ENCODE results near the gene ACER2. TPM values are rescaled to one million over a fixed set of nuclear protein-coding genes. Genes with fewer than 3 reads are reported as not detected.
"Not testable (repeated sequence)": the region's sequence is repeated elsewhere in the genome, so short reads cannot be mapped to it uniquely, and the experiment has no call there.

The ACER2 gene
- total RNA-seq, 3 donors from 2014 or later (not counting 1 experiment from before 2014, with no cell fraction given): 0.61 to 1.3 (median 1.2) TPM

GRCh38 chr9:19432473-19432872 is 23.7 kb downstream of the ACER2 start:
- no peaks in the 10 kb centered on the region for H3K27me3 Mint-ChIP-seq (ENCODE audit: low read depth in 2 of 2)
- DNase-seq (no peak), ATAC-seq (no peak)
- H3K27me3 ChIP-seq (ENCODE audit: control insufficient read depth, insufficient read depth, low read length): no peaks in the 10 kb centered on the region
- no peaks in the 10 kb centered on the region for H3K36me3 Mint-ChIP-seq
- no peak overlapping the region for H3K4me3 Mint-ChIP-seq
- no peaks in the 10 kb centered on the region for H3K4me1 Mint-ChIP-seq
- no peak overlapping the region for H3K27ac ChIP-seq (ENCODE audit: low read length)
- no peak overlapping the region for H3K4me3 ChIP-seq (ENCODE audit: low read length)
- no peaks in the 10 kb centered on the region for H3K4me1 ChIP-seq (ENCODE audit: control insufficient read depth, insufficient read depth, low read length)
- no peaks in the 10 kb centered on the region for H3K36me3 ChIP-seq (ENCODE audit: control insufficient read depth, insufficient read depth, low read length)
- no peaks in the 10 kb centered on the region for H3K9me3 ChIP-seq (ENCODE audit: control insufficient read depth, insufficient read depth, low read length)
- intact Hi-C loops (cut with micrococcal nuclease): no loop called here
- TF ChIP-seq CTCF (IDR thresholded peaks at IDR 0.05): no peak
- H3K27ac Mint-ChIP-seq: no peak overlapping the region
- no peaks in the 10 kb centered on the region for H3K9me3 Mint-ChIP-seq

- WGBS (ENCODE audit: insufficient coverage): 100% methylated on average over 10 of the region's 35 CpGs
- H3K4me3 Mint-ChIP-seq; ATAC-seq; H3K36me3 Mint-ChIP-seq; H3K4me1 Mint-ChIP-seq; H3K4me1 ChIP-seq (ENCODE audit: control insufficient read depth, insufficient read depth, low read length); DNase-seq; H3K9me3 Mint-ChIP-seq; intact Hi-C loops (cut with micrococcal nuclease); H3K27ac ChIP-seq (ENCODE audit: low read length); H3K27me3 Mint-ChIP-seq (ENCODE audit: low read depth in 2 of 2); H3K27me3 ChIP-seq (ENCODE audit: control insufficient read depth, insufficient read depth, low read length); H3K27ac Mint-ChIP-seq; H3K36me3 ChIP-seq (ENCODE audit: control insufficient read depth, insufficient read depth, low read length); H3K9me3 ChIP-seq (ENCODE audit: control insufficient read depth, insufficient read depth, low read length); H3K4me3 ChIP-seq (ENCODE audit: low read length): not testable (repeated sequence)
Observed at GRCh38 chr9:19433729-19434128, 24.9 kb downstream of the ACER2 start.

- H3K36me3 Mint-ChIP-seq: no peaks in the 10 kb centered on the region
- TF ChIP-seq CTCF (IDR thresholded peaks at IDR 0.05): no peak
- ATAC-seq: no peak
Observed at GRCh38 chr9:19440376-19440775, 31.6 kb downstream of the ACER2 start.

GRCh38 chr9:19440823-19441580 is 32.2 kb downstream of the ACER2 start:
- Mint-ChIP-seq H3K9me3 (no peaks in the 10 kb centered on the region), H3K4me1 (peaks cover 6 to 9% of the 10 kb centered on the region in 2 donors), H3K27ac (peak overlapping the region in 1 of 2 donors; percentile 87), H3K27me3 (ENCODE audit: low read depth in 2 of 2) (no peaks in the 10 kb centered on the region), H3K36me3 (no peaks in the 10 kb centered on the region), H3K4me3 (no peak overlapping the region)
- Histone ChIP-seq H3K4me1 (ENCODE audit: control insufficient read depth, insufficient read depth, low read length) (peaks cover 5% of the 10 kb centered on the region), H3K4me3 (ENCODE audit: low read length) (no peak overlapping the region), H3K9me3 (ENCODE audit: control insufficient read depth, insufficient read depth, low read length) (no peaks in the 10 kb centered on the region), H3K27ac (ENCODE audit: low read length) (no peak overlapping the region), H3K27me3 (ENCODE audit: control insufficient read depth, insufficient read depth, low read length) (no peaks in the 10 kb centered on the region), H3K36me3 (ENCODE audit: control insufficient read depth, insufficient read depth, low read length) (no peaks in the 10 kb centered on the region)
- intact Hi-C loops (cut with micrococcal nuclease): no loop called here
- ATAC-seq (peak in 1 of 3 donors; percentile 8), DNase-seq (no peak)
- 96% methylated on average over 5 of the region's 5 CpGs for WGBS (ENCODE audit: insufficient coverage)
- TF ChIP-seq CTCF (IDR thresholded peaks at IDR 0.05): no peak

More at GRCh38 chr9:19440376-19440775, 31.6 kb downstream of the ACER2 start:
- no peak overlapping the region for H3K4me3 Mint-ChIP-seq
- no peaks in the 10 kb centered on the region for H3K9me3 Mint-ChIP-seq
- peaks cover 6 to 9% of the 10 kb centered on the region in 2 donors for H3K4me1 Mint-ChIP-seq
- intact Hi-C loops (cut with micrococcal nuclease): no loop called here
- Histone ChIP-seq H3K27ac (ENCODE audit: low read length) (no peak overlapping the region), H3K9me3 (ENCODE audit: control insufficient read depth, insufficient read depth, low read length) (no peaks in the 10 kb centered on the region), H3K4me3 (ENCODE audit: low read length) (no peak overlapping the region), H3K4me1 (ENCODE audit: control insufficient read depth, insufficient read depth, low read length) (peaks cover 5% of the 10 kb centered on the region), H3K36me3 (ENCODE audit: control insufficient read depth, insufficient read depth, low read length) (no peaks in the 10 kb centered on the region), H3K27me3 (ENCODE audit: control insufficient read depth, insufficient read depth, low read length) (no peaks in the 10 kb centered on the region)
- 91% methylated on average over 1 of the region's 1 CpG for WGBS (ENCODE audit: insufficient coverage)
- H3K27me3 Mint-ChIP-seq (ENCODE audit: low read depth in 2 of 2): no peaks in the 10 kb centered on the region
- H3K27ac Mint-ChIP-seq: no peak overlapping the region
- no peak for DNase-seq
